ENCODE results near the gene FTO.
"Not testable (repeated sequence)": the region's sequence is repeated elsewhere in the genome, so short reads cannot be mapped to it uniquely, and the experiment has no call there.

Gene FTO

DNA sequence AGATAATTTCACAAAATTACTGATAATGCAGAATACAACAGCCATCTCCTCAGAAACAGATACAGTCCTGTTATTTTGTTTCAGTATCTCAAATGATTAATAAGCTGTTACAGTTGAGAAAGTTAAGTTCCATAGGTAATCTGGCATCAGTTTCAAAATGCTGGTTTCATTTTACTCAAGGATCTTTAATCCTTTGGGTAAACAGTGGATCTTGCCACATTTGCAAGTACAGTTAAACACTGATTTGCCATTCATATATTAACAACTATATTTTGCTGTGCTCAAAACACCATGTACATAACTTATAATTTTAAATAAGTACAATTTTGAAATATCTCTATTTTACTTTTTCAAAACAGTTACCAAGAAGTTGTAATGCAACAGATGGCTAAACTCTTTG is 31.5 kb upstream of the FTO start:
- no peak overlapping the region for H3K4me3 ChIP-seq (ENCODE audit: low read depth, low read length)
- DNase-seq (ENCODE audit: low read depth), result no peak
- TF ChIP-seq, protein P1, sequence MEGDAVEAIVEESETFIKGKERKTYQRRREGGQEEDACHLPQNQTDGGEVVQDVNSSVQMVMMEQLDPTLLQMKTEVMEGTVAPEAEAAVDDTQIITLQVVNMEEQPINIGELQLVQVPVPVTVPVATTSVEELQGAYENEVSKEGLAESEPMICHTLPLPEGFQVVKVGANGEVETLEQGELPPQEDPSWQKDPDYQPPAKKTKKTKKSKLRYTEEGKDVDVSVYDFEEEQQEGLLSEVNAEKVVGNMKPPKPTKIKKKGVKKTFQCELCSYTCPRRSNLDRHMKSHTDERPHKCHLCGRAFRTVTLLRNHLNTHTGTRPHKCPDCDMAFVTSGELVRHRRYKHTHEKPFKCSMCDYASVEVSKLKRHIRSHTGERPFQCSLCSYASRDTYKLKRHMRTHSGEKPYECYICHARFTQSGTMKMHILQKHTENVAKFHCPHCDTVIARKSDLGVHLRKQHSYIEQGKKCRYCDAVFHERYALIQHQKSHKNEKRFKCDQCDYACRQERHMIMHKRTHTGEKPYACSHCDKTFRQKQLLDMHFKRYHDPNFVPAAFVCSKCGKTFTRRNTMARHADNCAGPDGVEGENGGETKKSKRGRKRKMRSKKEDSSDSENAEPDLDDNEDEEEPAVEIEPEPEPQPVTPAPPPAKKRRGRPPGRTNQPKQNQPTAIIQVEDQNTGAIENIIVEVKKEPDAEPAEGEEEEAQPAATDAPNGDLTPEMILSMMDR (conservative IDR thresholded peaks at IDR 0.05; ENCODE audit: low read depth, low read length), result no peak

- no peak overlapping the region for H3K4me3 ChIP-seq (ENCODE audit: low read depth, low read length)
- TF ChIP-seq, protein P1 (conservative IDR thresholded peaks at IDR 0.05; ENCODE audit: low read depth, low read length), result no peak
- no peak for DNase-seq (ENCODE audit: low read depth)
These were observed 30.8 kb upstream of the FTO start for GRCh38 chr16:53673189-53673588.

- no peak overlapping the region for H3K4me3 ChIP-seq (ENCODE audit: low read depth, low read length)
- no peak for DNase-seq (ENCODE audit: low read depth)
- TF ChIP-seq, protein P1 (conservative IDR thresholded peaks at IDR 0.05; ENCODE audit: low read depth, low read length), result no peak
These were observed 25.8 kb upstream of the FTO start for GRCh38 chr16:53678155-53678554.

DNA sequence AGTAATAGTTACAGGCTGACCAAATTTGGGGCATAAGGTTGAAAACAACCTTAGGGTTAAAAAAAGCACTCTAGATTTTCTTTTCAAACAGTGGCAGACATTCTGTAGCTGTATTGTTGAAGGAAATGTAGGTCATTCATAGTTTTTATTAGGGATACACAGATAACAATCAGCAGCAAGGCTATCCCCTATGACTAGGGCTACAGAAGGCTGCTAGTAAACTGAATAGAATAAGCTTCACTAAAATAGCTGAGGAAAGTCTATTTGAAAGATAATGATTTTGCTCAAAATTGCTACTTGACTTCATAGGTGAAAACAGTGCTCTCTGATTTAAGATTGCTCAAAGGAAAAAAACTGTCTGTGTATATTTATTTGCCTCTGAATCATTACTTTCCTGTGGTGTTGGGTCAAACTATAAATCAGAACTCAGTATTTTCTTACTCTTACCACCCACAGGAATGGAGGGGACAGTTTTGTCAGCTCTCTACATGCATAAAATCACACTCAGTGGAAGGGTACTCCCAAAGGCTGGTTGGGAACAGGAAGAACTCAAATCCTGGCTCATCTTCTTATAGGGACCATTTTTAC is 25.1 kb upstream of the FTO start:
- TF ChIP-seq, protein P1 (conservative IDR thresholded peaks at IDR 0.05; ENCODE audit: low read depth, low read length), result no peak
- DNase-seq (ENCODE audit: low read depth), result peak; percentile 21
- H3K4me3 ChIP-seq (ENCODE audit: low read depth, low read length), result no peak overlapping the region

DNA sequence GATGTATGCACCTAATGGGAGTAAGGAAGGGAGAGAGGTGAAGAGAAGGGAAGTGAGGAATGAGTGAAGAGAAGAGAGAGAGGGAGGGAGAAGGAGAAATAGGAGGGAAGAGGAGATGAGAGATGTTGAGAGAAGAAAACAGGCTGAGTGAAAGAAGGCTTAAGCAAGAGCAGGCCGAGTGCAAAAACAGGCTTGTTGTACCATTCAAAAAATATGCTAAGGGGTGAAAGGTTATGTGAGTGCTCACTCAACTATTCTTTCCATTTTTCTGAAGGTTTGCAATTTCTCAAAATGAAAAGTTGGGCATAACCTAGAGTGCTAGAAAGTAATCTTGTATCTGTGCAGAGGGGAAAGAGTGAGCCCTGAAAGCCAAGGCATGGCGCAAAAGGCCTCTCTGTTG is 23.2 kb upstream of the FTO start:
- DNase-seq (ENCODE audit: low read depth), result peak; percentile 68
- TF ChIP-seq, protein P1 (conservative IDR thresholded peaks at IDR 0.05; ENCODE audit: low read depth, low read length), result no peak
- no peak overlapping the region for H3K4me3 ChIP-seq (ENCODE audit: low read depth, low read length)

DNA sequence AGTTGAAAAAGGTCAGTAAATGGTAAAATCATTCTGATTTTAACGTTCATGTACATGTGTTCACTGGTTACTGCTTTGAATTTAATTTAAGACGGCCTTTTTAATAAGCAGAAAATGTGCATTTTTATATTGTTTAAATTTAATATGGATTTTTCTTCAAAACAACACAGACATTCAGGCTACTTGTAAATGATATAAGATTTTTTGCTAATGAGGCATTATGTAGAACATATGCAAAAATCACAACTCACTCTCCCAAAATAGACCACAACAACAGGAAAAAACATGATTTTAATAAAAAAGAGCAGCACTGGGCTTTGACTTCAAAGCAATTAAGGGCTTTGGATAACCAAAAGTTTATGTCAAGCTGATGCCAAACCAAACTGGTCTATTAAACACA is 22.6 kb upstream of the FTO start:
- DNase-seq (ENCODE audit: low read depth), result no peak
- TF ChIP-seq, protein P1 (conservative IDR thresholded peaks at IDR 0.05; ENCODE audit: low read depth, low read length), result no peak
- no peak overlapping the region for H3K4me3 ChIP-seq (ENCODE audit: low read depth, low read length)

DNA sequence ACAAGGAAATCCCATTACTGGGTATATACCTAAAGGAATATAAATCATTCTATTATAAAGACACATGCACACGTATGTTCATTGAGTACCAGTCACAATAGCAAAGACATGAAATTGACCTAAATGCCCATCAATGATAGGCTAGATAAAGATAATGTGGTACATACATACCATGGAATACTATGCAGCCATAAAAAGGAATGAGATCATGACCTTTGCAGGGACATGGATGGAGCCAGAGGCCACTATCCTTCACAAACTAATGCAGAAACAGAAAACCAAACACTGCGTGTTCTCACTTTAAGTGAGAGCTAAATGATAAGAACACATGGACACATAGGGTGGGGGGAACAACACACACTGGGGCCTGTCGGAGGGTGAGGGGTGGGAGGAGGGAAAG is 18.6 kb upstream of the FTO start:
- DNase-seq (ENCODE audit: low read depth); H3K4me3 ChIP-seq (ENCODE audit: low read depth, low read length): not testable (repeated sequence)
